ENCODE results near the gene FAM193A.
"Not testable (repeated sequence)": the region's sequence is repeated elsewhere in the genome, so short reads cannot be mapped to it uniquely, and the experiment has no call there.

Gene FAM193A

DNA sequence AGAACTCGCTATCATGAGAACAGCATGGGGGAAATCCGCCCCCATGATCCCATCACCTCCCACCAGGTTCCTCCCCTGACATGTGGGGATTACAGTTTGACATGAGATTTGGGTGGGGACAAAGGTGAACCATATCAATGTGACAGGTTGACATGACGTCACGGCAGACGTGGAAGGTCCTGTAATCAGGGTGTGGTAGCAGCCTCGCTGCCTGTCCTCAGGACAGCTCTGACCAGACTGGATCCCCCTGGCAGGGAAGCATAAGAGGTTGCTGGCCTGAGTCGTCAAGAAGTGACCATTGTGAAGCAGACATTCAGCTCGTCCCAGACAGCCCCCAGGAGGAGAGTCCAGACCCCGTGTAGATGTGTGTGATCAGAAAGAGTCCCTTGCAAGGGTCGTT, 115.1 kb downstream of the FAM193A start:
- DNase-seq (ENCODE audit: low spot score): no peak

DNA sequence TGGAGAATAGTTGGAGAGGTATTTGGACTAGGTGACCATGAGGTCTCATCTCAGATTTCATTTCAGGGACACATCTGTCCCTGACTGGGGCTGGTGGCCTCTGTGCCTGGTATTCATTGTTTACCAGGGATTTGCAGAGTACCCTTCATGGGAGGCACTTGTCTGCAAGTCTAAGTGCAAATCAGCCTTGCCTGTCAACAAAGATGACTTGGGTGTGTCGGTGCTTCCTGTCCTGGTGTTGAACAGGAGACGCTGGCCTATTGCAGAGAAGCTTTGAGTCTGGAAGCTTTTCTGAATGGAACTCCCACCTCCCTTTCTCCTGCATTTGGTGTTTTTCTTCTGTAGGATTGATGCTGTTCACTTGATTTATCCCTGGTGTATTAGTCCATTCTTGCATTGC, 115.6 kb downstream of the FAM193A start:
- DNase-seq (ENCODE audit: low spot score): no peak

DNA sequence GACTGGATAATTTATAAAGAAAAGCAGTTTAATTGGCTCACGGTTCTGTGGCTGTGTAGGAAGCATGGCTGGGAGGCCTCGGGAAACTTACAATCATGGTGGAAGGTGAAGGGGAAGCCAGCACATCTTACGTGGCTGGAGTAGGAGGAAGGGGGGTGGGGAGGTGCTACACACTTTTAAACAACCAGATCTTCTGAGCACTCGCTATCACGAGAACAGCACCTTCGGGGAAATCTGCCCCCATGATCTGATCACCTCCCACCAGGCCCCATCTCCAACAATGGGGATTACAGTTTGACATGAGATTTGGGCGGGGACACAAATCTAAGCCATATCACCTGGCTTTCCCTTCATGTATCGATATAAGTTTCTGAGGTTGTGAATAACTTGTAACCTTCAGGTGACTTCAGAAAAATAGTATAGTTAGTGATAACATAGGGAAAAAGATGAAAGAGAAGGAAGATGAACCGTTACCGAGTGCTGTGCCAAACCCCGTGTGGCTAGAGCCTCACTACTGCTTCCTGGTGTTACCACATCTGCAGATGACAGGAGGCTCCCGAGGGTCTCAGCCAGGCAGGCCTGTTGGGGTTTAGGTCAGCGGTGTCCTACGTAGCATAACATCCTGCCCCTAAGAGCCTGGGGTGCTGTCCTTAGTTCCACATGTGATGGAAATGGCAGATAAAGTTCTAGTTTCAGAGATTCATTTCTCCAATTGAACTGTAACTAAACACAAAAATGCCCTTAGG, 116.1 kb downstream of the FAM193A start:
- DNase-seq (ENCODE audit: low spot score): no peak

DNA sequence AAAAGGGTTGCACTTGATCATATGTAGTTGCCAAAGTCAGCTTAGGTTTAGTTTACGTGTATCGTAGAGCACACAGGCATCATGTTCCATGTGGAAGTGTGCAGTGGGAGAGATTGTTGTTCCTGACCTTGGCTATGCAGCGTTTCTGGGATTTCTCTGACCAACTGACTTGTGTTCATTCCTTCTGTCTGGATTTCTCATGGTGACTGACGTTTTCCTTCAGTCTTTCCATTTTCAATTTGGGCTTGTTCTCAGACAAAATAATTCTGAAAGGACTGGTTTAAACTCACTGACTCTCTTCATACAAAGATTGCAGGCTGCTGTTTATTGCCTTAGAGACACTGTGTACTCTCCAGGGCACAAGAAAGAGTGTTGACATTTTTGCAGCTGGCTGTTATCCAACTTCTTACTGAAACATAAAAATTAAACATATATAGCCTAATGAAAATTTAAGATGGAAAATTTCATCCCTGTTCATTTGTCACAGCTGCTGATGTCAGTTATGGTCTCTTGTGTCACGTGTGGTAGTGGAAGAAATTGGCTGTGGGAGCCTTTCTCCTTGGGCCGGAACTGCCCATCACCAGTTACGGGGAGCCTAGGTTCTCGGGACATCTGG, 124.3 kb downstream of the FAM193A start:
- DNase-seq (ENCODE audit: low spot score): no peak

DNA sequence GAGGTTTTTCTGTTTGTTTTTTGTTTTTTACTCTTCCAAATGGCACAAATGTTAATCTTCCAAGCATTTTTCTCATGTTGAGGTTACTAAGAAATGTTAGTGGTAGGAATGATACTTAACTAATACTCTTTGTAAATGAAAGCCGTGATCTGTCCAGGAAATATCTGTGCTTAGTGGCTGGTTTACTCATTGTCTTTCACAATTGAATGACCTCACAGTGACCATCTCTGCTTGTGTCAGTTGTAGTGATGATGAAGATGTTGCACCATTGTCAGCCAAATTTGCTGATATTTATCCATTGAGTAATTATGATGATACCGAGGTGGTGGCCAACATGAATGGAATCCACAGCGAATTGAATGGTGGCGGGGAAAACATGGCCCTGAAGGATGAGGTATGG, 126.2 kb downstream of the FAM193A start:
- no peak for DNase-seq (ENCODE audit: low spot score)

DNA sequence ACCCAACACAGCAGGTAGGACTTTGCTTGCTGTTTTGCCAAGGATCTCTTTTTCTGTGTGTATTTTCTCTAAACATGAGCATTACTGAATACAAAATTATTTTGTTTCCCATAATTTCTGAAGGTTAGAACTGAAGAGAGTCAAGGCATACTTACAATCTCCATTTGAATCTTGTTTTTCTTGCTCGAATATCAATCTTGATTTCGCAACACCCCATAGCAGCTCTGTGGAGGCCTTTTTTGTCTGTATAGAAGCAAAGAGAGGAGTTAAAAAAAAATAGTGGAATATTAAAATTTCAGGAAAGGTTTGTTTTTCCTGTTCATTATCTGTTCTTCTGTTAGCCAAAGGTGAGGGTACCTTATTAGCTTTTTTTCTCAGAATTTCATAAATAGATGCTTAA, 126.8 kb downstream of the FAM193A start:
- no peak for DNase-seq (ENCODE audit: low spot score)

DNA sequence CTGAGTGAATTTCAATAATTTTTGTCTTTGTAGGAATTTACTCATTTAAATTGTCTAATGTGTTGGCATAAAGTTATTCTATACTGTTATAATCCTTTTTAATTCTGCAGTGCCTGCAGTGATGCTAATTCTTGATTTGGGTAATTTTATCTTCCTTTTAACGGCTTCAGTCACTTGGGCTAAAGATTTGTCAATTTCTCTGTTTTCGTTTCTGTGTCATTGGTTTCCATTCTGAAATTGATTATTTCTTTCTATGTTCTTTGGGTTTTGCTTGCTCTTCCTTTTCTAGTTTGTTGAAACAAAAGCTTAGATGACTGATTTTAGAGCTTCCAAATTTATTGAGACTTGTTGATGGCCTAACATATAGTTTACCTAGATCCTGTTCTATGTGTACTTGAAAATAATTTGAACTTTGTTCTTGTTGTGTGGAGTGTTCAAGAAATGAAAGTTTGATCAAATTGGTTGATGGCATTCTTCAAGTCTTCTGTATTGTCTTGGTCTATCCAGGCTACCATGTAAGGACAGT, 130.3 kb downstream of the FAM193A start:
- DNase-seq (ENCODE audit: low spot score): no peak

DNA sequence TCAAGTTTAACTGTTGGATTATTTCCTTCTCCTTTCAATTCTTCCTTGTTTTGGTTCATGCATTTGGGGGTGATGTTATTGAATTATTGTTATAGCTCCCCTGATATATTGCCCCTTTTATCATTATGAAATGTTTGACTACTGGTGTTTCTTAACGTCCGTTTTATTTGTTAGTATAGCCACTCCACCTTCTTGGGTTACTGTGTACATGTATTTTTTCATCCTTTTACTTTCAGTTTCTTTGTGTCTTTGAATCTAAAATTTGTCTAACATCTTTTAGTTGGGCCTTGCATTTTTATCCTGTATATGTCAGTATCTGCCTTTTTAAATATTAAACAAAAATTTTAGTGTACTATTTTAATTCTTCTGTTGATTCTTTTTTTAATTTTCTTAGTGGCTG, 131.0 kb downstream of the FAM193A start:
- DNase-seq (ENCODE audit: low spot score): no peak

DNA sequence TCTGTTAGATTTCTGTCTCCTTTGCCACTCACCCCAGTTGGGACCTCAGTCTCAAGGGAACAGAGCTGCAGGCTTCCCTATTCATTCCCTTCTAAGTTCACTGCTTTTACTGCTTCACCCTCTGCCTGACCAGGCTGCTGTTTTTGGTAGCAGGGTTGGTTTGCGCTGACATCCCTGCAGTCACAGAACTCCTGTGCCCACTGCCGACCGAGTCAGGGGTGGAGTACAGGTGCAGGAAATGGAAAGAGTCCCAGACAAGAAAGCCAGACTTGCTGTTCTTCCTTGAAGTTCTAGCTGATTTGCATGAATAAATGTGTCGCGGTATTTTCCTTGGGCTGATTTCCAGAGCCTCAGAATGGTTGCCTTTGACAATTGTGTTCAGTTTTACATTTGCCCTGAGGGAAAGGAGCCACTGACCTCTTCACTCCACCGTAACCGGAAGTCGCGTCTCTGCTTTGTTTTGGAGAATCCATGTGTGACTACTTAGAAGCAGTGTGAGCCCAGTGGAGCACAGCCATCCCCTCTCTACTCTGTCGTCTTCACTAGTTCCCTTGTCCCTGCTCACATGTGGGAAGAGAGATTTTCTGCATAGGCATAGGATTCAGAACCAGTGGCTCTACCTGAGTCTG, 134.9 kb downstream of the FAM193A start:
- no peak for DNase-seq (ENCODE audit: low spot score)

DNA sequence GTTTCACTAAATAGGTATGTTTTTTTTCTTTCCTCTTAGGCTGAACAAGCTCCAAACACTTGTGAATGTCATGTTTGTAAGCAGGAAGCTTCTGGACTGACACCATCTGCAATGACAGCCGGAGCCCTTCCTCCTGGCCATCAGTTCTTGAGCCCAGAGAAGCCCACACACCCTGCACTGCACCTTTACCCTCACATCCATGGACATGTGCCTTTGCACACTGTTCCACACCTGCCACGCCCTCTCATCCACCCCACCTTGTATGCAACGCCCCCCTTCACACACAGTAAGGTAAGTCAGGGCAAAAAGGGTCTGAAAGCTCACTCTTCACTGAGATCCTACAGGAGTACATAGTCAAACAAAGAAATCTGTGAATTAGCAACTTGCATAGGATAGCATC, 135.6 kb downstream of the FAM193A start:
- no peak for DNase-seq (ENCODE audit: low spot score)

DNA sequence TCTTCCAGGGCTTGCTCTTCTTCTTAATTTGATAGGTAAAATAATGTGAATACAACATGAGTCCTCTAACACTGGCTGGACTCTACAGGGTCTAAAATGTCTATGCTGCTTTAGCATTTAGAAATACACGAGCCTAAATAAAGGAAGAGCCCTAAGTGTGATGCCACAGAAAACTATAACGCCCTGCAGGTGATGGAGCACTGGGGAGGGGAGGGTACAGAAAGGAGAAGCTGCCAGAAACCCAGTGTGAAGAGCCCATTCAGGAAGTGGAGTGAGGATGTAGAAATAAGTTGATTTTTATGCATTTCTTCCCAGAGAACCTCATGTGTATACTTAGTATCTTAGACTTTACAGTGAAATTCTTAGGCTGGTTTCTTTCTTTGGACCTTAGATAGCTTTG, 136.3 kb downstream of the FAM193A start:
- no peak for DNase-seq (ENCODE audit: low spot score)

DNA sequence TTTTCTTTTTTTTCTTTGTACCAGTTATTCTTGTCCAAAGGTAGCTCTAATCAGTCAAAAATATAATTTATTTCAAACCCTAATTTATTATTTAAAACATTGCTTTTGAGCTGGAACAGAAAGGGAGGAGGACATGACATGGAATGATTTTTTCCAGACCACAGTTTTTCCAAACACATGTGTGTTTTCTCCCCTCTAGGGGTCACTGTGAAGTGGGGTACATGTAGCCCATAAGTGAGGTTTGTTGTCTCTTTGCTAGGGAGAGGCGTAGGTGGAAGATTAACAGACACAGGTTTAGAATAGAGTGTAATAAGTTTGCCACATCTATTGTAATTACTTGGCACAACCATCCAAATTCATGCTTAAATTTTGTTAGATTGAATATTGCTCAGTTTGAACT, 136.7 kb downstream of the FAM193A start:
- no peak for DNase-seq (ENCODE audit: low spot score)

DNA sequence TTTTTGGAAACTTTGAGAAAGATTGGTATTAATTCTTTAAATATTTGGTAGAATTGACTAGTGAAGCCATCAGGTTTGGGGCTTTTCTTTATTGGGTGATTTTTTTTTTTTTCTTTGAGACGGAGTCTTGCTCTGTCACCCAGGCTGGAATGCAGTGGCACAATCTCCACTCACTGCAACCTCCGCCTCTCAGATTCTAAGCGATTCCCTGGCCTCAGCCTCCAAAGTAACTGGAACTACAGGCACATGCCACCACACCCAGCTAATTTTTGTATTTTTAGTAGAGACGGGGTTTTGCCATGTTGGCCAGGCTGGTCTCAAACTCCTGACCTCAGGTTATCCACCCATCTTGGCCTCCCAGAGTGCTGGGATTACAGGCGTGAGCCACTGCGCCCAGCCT, 143.3 kb downstream of the FAM193A start:
- DNase-seq (ENCODE audit: low spot score): not testable (repeated sequence)

DNA sequence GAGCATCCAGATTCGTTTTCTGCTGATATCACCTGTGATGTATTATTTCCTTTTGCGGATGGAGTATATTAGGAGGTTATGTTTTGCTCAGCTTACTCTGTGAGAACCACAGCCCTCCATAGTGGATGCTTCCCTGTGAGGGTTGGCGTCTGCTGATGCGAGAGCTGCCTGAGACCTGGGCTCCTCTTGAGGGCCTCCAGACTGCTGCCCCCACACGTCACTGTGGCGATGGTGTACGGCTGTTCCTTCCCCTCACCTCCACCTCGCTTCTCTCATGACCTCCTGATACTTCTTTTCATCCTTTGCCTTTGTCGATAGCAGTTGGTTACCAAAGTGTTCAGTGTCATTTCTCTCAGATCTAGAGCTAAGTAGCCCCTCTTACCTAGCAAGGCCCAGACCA, 148.0 kb downstream of the FAM193A start:
- no peak for DNase-seq (ENCODE audit: low spot score)

DNA sequence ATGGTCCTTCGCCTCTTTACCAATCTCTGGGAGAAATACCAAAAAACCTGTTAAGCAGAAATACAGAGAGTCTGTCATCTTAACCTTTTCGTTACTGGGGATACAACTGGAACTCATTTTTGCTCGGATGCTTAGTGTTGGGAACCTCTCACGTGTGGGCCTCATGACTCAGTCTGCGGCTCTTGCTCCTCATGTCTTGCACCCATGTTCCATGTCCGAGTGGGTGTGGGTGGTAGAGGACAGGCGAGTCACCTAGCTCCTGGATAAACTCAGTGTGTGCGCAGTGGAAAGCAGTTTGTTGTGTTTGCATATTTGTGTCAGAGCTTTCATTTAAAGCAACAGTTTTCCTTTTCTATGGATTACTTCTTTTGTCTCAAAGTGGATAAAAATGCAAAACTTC, 149.1 kb downstream of the FAM193A start:
- DNase-seq (ENCODE audit: low spot score): no peak

DNA sequence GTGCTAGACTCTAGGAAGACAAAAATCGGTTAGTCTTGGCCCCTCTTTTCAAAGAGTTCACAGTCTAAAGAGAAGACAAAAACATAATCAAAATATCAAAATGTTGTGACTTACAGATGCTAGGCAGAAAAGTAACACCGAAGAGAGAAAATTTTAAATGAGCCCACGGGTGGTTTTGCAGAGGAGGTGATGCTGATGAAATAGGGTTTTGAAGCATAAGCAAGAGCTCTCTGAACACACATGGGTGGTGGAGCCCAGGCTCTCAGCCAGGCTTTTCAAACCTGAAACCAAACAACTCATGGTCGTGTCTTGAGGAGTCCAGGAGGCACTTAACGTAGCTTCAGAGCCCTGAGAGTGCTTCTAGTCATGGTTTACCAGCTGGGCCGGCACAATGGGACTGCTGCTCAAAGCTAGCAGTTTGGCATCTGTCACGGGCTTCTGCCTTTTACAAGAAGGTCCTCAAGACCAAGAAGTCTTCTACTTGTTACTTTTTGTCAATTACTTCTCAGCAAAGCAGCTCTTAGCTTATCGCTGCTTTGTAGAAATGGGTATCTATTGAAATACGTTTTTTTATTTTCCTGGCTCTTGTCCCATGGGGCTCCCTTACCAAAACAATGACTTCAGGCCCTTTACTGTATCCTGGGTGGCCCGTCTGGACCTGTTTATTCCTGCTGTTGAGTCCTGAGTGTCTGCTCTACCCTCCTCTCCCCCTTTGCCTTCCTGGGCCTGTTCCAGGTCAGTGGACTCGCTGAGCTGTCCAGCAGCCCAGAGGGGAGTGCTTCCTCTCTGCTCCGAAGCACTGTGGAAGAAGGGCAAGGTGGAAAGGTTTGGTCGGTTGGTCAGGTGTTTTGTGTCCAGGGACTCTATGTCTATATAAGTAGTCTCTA, 150.2 kb downstream of the FAM193A start:
- DNase-seq (ENCODE audit: low spot score): no peak

DNA sequence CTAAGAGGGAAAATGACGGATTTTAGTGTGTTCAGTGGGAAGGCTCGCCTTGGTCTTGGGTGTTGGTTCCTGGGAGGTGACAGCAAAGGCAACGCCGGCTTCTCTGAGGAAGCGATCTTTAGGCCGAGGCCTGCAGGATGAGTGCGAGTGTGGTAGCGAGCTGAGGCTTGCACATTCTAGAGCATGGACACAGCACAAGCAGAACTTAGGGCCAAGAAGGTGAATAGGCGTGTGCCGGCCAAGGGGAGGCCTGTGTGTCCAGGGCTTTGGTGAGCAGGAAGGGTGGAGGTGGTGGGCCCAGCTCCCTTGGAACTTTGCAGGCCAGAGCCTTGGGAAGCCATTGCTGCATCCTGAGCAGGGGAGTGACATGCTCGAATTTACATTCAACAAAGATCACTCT, 151.8 kb downstream of the FAM193A start:
- DNase-seq (ENCODE audit: low spot score): no peak

DNA sequence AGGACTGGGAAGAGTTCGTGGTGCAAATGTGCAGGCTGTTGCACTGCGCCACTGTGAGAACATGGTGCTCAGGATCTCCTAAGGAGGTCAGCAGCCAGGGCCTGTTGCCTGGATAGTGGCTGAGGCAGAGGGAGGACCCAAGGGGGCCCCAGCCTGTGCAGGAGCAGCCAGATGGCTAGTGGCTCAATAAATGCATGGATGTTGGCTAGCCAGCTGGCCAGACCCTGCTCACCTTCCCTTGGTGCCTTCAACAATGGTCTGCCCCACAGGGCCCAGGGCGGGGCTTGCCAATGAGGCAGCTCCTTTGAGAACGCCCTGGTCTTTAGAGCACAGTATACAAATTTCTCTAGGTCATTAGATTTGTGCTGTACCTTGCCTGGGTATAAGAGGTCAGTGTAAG, 152.2 kb downstream of the FAM193A start:
- DNase-seq (ENCODE audit: low spot score): no peak

DNA sequence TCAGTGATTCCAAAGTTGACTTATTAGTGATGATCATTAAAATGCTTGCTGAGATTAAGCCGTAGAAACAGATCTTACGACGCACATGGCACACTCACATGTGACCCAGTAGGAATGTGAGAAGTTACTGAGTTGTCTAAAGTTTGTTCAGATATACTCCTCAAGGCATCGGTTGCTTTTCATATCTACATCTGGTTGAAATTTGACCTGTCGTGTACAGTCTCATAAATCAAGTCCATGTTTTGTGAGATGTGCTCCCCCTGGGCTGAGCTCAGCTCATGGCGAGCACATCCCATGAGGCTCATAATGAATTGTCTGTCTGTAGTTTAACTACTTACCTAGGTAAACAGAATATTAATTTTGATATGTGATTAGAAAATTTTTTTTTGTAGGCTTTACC, 152.7 kb downstream of the FAM193A start:
- DNase-seq (ENCODE audit: low spot score): no peak

DNA sequence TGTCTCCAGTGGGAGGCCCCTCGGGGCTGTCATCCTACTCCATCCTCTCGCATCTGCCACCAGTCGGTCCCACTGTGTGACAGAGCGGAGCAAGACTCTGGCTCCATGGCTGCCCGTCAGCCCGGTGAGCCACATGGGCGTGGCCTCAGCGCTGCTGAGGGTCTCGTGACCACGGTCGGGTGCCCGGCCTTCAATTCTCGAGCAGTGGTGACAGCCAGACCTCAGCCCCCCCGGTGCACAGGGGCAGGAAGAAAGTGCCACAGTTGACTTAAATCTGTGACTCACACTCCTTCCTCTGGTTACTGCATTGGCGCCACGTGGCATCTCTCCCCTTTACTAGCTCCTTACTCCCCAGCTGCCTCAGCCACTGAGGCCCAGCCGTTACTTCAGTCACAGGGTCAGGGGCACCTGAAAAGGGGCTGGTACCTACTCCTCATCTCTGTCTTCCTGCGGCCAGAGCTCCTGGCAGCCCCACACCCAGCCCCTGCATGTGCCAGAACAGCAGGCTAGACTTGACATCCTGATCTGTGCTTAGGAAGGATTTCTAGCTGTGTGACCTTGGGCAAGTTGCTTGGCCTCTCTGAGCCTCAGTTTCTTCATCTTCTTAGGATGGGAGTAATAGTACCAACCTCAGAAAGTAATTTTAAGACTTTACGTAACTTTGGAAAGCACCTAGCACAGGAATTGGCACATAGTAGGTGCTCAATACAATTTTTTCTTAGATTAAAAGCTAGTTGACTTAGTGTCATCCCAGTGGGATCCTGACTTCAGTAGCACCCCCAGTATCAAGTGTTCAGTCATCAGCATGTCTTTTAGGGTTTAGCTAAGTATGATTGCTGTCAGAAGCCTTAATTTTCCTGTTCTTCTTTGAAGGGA, 153.6 kb downstream of the FAM193A start:
- DNase-seq (ENCODE audit: low spot score): no peak

DNA sequence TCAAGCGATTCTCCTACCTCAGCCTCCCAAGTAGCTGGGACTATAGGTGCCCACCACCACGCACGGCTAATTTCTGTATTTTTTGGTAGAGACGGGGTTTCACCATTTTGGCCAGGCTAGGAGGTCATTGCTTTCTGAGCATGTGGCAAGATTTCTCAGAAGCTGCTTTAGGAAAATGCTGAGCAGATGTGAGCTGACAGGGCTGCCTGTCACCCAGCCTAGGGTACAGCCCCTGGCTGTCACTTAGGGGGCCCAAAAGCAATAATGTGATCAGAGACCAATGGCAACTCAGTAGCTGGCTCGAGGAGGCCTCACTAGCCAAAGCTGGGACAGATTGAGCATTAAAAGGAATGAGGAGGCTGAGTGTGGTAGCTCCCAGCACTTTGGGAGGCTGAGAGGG, 154.9 kb downstream of the FAM193A start:
- no peak for DNase-seq (ENCODE audit: low spot score)
